Parathyroid adenoma (tissue), 2 donors: ENCODE results near the gene FAM228B.

ENCODE experiments used
- H2AFZ ChIP-seq: fragments of 300-600 bp; sonication (generic); one replicate; pipeline ENCODE4 v1.7.0; 2017; ENCODE audit warnings: antibody characterized with exemption, mild to moderate bottlenecking
- H3K27ac ChIP-seq: fragments of 300-600 bp; sonication (generic); one replicate; pipeline ENCODE4 v1.7.0; 2017
- H3K27me3 ChIP-seq: fragments of 300-600 bp; sonication (generic); one replicate; pipeline ENCODE4 v1.7.0; 2017; ENCODE audit warnings: low read length; ENCODE audit not compliant: control insufficient read depth, insufficient read depth
- H3K36me3 ChIP-seq: fragments of 300-600 bp; sonication (generic); one replicate; pipeline ENCODE4 v1.7.0; 2017; ENCODE audit warnings: low read length; ENCODE audit not compliant: control insufficient read depth, insufficient read depth
- H3K4me1 ChIP-seq: fragments of 300-600 bp; sonication (generic); one replicate; pipeline ENCODE4 v1.7.0; 2017; ENCODE audit warnings: control low read depth
- H3K4me2 ChIP-seq: fragments of 300-600 bp; sonication (generic); one replicate; pipeline ENCODE4 v1.7.0; 2017; ENCODE audit warnings: low read length
- H3K4me3 ChIP-seq: fragments of 300-600 bp; sonication (generic); one replicate; pipeline ENCODE4 v1.7.0; 2017; ENCODE audit warnings: low read depth, low read length
- H3K79me2 ChIP-seq: fragments of 300-600 bp; sonication (generic); one replicate; pipeline ENCODE4 v1.7.0; 2017; ENCODE audit warnings: control low read depth
- H3K9ac ChIP-seq: fragments of 300-600 bp; sonication (generic); one replicate; pipeline ENCODE4 v1.7.0; 2017; ENCODE audit warnings: mild to moderate bottlenecking
- H3K9me3 ChIP-seq: fragments of 300-600 bp; sonication (generic); one replicate; pipeline ENCODE4 v1.7.0; 2017; ENCODE audit warnings: low read length; ENCODE audit not compliant: control insufficient read depth
- TF ChIP-seq, protein P1 (sequence below): fragments of 300-600 bp; sonication (generic); IDR thresholded peaks from one replicate; pipeline ENCODE4 v1.7.0; 2017; ENCODE audit warnings: antibody characterized with exemption, mild to moderate bottlenecking
- donor health status: primary hyperparathyroidism.

FAM228B gene

GRCh38 chr2:24203787-24204150 lies 80.5 kb downstream of the FAM228B start:
- Histone ChIP-seq H2AFZ (no peak overlapping the region), H3K4me1 (no peaks in the 10 kb centered on the region), H3K27ac (no peak overlapping the region), H3K79me2 (no peaks in the 10 kb centered on the region), H3K4me2 (no peak overlapping the region), H3K27me3 (no peaks in the 10 kb centered on the region), H3K4me3 (no peak overlapping the region), H3K9ac (no peak overlapping the region), H3K36me3 (no peaks in the 10 kb centered on the region), H3K9me3 (no peaks in the 10 kb centered on the region)
- TF ChIP-seq, protein P1, sequence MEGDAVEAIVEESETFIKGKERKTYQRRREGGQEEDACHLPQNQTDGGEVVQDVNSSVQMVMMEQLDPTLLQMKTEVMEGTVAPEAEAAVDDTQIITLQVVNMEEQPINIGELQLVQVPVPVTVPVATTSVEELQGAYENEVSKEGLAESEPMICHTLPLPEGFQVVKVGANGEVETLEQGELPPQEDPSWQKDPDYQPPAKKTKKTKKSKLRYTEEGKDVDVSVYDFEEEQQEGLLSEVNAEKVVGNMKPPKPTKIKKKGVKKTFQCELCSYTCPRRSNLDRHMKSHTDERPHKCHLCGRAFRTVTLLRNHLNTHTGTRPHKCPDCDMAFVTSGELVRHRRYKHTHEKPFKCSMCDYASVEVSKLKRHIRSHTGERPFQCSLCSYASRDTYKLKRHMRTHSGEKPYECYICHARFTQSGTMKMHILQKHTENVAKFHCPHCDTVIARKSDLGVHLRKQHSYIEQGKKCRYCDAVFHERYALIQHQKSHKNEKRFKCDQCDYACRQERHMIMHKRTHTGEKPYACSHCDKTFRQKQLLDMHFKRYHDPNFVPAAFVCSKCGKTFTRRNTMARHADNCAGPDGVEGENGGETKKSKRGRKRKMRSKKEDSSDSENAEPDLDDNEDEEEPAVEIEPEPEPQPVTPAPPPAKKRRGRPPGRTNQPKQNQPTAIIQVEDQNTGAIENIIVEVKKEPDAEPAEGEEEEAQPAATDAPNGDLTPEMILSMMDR: no peak

GRCh38 chr2:24204505-24204904 lies 81.2 kb downstream of the FAM228B start:
- H3K36me3 ChIP-seq: no peaks in the 10 kb centered on the region
- TF ChIP-seq, protein P1: no peak

GRCh38 chr2:24205131-24205530 lies 81.9 kb downstream of the FAM228B start:
- Histone ChIP-seq H3K79me2 (no peaks in the 10 kb centered on the region), H3K27me3 (no peaks in the 10 kb centered on the region), H3K9ac (no peak overlapping the region), H3K4me2 (no peak overlapping the region), H3K9me3 (no peaks in the 10 kb centered on the region), H3K4me3 (no peak overlapping the region), H3K36me3 (no peaks in the 10 kb centered on the region), H3K27ac (no peak overlapping the region), H2AFZ (no peak overlapping the region), H3K4me1 (no peaks in the 10 kb centered on the region)
- TF ChIP-seq, protein P1: no peak

More at GRCh38 chr2:24204505-24204904, 81.2 kb downstream of the FAM228B start:
- Histone ChIP-seq H3K4me3 (no peak overlapping the region), H3K4me1 (no peaks in the 10 kb centered on the region), H3K27me3 (no peaks in the 10 kb centered on the region), H3K4me2 (no peak overlapping the region), H3K9me3 (no peaks in the 10 kb centered on the region), H3K9ac (no peak overlapping the region), H3K79me2 (no peaks in the 10 kb centered on the region), H3K27ac (no peak overlapping the region), H2AFZ (no peak overlapping the region)

DNA sequence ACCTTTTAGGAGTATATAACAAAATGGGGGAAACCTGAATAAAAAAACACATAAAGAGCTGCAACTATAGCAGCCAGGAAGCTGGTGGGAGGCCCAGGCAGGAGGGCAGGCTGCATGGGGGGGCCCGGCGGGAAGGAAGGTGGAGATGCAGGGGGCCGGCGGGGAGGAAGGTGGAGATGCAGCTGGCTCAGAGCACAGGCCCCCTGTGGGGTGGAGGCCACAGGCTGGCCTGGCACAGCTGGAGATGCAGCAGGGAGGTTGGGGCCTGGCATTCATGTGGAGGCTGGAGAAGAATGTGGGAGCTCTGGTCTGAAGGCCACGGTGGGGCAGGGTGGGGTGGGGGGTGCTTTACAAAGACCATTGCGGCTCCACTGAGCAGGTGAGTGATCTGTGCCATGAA lies 83.0 kb downstream of the FAM228B start:
- Histone ChIP-seq H2AFZ (no peak overlapping the region), H3K36me3 (no peaks in the 10 kb centered on the region), H3K27ac (no peak overlapping the region), H3K4me3 (no peak overlapping the region), H3K4me1 (no peaks in the 10 kb centered on the region), H3K9me3 (no peaks in the 10 kb centered on the region), H3K79me2 (no peaks in the 10 kb centered on the region), H3K27me3 (no peaks in the 10 kb centered on the region), H3K4me2 (no peak overlapping the region), H3K9ac (no peak overlapping the region)
- TF ChIP-seq, protein P1: no peak

DNA sequence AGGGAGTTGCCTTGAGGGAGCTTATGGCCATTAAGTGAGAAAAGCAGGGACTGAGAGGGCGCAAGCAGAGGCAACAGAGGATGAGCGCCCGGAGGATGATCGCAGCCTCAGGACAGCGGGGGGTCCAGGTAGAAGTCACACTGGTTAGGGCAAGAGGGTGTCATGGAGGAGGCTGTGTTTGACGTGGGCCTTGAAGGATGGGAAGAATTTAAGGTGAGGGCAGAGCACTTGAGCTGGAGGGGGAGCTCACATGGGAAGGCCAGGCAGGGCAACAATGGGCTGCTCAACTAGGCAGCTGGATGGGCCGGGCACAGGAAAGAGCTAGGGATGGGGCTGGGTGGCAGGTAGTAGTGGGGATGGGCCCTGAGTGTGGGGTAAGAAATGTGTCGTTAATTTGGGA lies 83.4 kb downstream of the FAM228B start:
- H3K79me2 ChIP-seq: no peaks in the 10 kb centered on the region
- TF ChIP-seq, protein P1: no peak
- no peaks in the 10 kb centered on the region for H3K36me3 ChIP-seq
- no peaks in the 10 kb centered on the region for H3K9me3 ChIP-seq
- H3K4me1 ChIP-seq: no peaks in the 10 kb centered on the region
- no peak overlapping the region for H3K9ac ChIP-seq
- H3K27me3 ChIP-seq: no peaks in the 10 kb centered on the region
- H3K27ac ChIP-seq: no peak overlapping the region
- no peak overlapping the region for H3K4me2 ChIP-seq
- no peak overlapping the region for H2AFZ ChIP-seq
- no peak overlapping the region for H3K4me3 ChIP-seq
